IMR-90 (cell line): ENCODE results near the gene CLK2. TPM values are rescaled to one million over a fixed set of nuclear protein-coding genes. Genes with fewer than 3 reads are reported as not detected.

ENCODE experiments used
- ATAC-seq: fragments of 200-7000 bp; cut with Tn5 transposase; 2 replicates; pipeline ENCODE4 v1.9.1; 2020; ENCODE audit warnings: low read depth, mild to moderate bottlenecking, moderate library complexity
- BruUV-seq: library from RNA; stranded (reverse); fragments of 400-500 nt; replicated peaks from 2 replicates; lab custom pipeline; 2021; lab: Mats Ljungman, UMichigan
- CTCF ChIA-PET: fragments of 300-600 bp; formaldehyde crosslinking; extraction: SDS; loops from one replicate; lab custom pipeline; 2021; ENCODE audit warnings: antibody characterized with exemption; lab: Yijun Ruan, JAX
- POLR2A ChIA-PET: fragments of 300-600 bp; sonication (Branson Sonifier 250); formaldehyde crosslinking; loops from one replicate; lab custom pipeline; 2022; ENCODE audit warnings: antibody characterized with exemption; ENCODE audit not compliant: unreplicated experiment; lab: Charles Lee
- DNase-seq: peaks from one replicate; pipeline ENCODE4 v3.0.0; 2013
- H2AFZ ChIP-seq: replicated peaks from 2 replicates; pipeline ENCODE3; 2013; ENCODE audit warnings: low read length, mild to moderate bottlenecking; ENCODE audit not compliant: poor library complexity
- H2AK5ac ChIP-seq: 2 replicates; pipeline ENCODE4 v1.6.1; 2013; ENCODE audit warnings: low read depth, low read length, inconsistent platforms
- H2AK9ac ChIP-seq: replicated peaks from 2 replicates; pipeline ENCODE3; 2013; ENCODE audit warnings: mild to moderate bottlenecking, low read depth, low read length, moderate library complexity; ENCODE audit not compliant: poor library complexity
- H2BK120ac ChIP-seq: 2 replicates; pipeline ENCODE4 v1.6.1; 2013; ENCODE audit warnings: low read depth, low read length, inconsistent platforms
- H2BK15ac ChIP-seq: 3 replicates; pipeline ENCODE4 v1.6.1; 2013; ENCODE audit warnings: low read depth, low read length, inconsistent platforms
- H2BK20ac ChIP-seq: 2 replicates; pipeline ENCODE4 v1.6.1; 2013; ENCODE audit warnings: low read depth, mild to moderate bottlenecking, inconsistent platforms, low read length, moderate library complexity
- H2BK5ac ChIP-seq: 2 replicates; pipeline ENCODE4 v1.6.1; 2013; ENCODE audit warnings: mild to moderate bottlenecking, low read depth, low read length, inconsistent platforms; ENCODE audit not compliant: poor library complexity, severe bottlenecking
- H3K14ac ChIP-seq: replicated peaks from 2 replicates; pipeline ENCODE4 v1.6.1; 2013; ENCODE audit warnings: low read depth, low read length, inconsistent platforms
- H3K18ac ChIP-seq: 2 replicates; pipeline ENCODE4 v1.6.1; 2013; ENCODE audit warnings: low read depth, low read length, control low read depth
- H3K23ac ChIP-seq: 2 replicates; pipeline ENCODE4 v1.6.1; 2013; ENCODE audit warnings: low read depth, low read length, inconsistent platforms
- H3K27ac ChIP-seq: 2 replicates; pipeline ENCODE4 v1.5.1; 2013; ENCODE audit warnings: mild to moderate bottlenecking, control low read depth, low read length; ENCODE audit not compliant: insufficient read depth
- H3K27me3 ChIP-seq: 2 replicates; pipeline ENCODE4 v1.6.1; 2013; ENCODE audit warnings: low read length; ENCODE audit not compliant: control insufficient read depth, insufficient read depth
- H3K36me3 ChIP-seq: 2 replicates; pipeline ENCODE4 v1.6.1; 2013; ENCODE audit warnings: low read length, mixed read lengths; ENCODE audit not compliant: control insufficient read depth, insufficient read depth
- H3K4ac ChIP-seq: 2 replicates; pipeline ENCODE4 v1.6.1; 2013; ENCODE audit warnings: low read depth, low read length, inconsistent platforms
- H3K4me1 ChIP-seq: 2 replicates; pipeline ENCODE4 v1.6.1; 2013; ENCODE audit warnings: low read length, mixed read lengths; ENCODE audit not compliant: control insufficient read depth, insufficient read depth
- H3K4me2 ChIP-seq: 2 replicates; pipeline ENCODE4 v1.6.1; 2013; ENCODE audit warnings: low read depth, mild to moderate bottlenecking, control low read depth, low read length, moderate library complexity
- H3K4me3 ChIP-seq: 2 replicates; pipeline ENCODE4 v1.5.1; 2013; ENCODE audit warnings: low read depth, mild to moderate bottlenecking, control low read depth, low read length, moderate library complexity; ENCODE audit not compliant: insufficient read depth
- H3K56ac ChIP-seq: 2 replicates; pipeline ENCODE4 v1.6.1; 2013; ENCODE audit warnings: low read length, inconsistent platforms; ENCODE audit not compliant: insufficient read depth; ENCODE audit errors: extremely low read depth
- H3K79me1 ChIP-seq, 2 experiments: 2 replicates each; pipeline ENCODE4 v1.6.1; 2013; ENCODE audit warnings: low read length in 2 of 2, inconsistent platforms in 1 of 2, low read depth in 1 of 2
- H3K9ac ChIP-seq: 2 replicates; pipeline ENCODE4 v1.6.1; 2013; ENCODE audit warnings: low read depth, low read length, control low read depth
- H3K9me1 ChIP-seq: 2 replicates; pipeline ENCODE4 v1.6.1; 2013; ENCODE audit warnings: low read length, inconsistent platforms; ENCODE audit not compliant: insufficient read depth
- H3K9me3 ChIP-seq: 2 replicates; pipeline ENCODE4 v1.6.1; 2013; ENCODE audit warnings: low read length; ENCODE audit not compliant: control insufficient read depth, insufficient read depth
- H4K20me1 ChIP-seq: 2 replicates; pipeline ENCODE4 v1.6.1; 2013; ENCODE audit warnings: low read length, inconsistent platforms; ENCODE audit not compliant: insufficient read depth
- H4K5ac ChIP-seq: 2 replicates; pipeline ENCODE4 v1.6.1; 2013; ENCODE audit warnings: mild to moderate bottlenecking, low read depth, low read length, control low read depth
- H4K8ac ChIP-seq, 2 experiments: 2 replicates each; pipeline ENCODE4 v1.6.1; 2013; ENCODE audit warnings: low read depth in 2 of 2, low read length in 2 of 2, control low read depth in 1 of 2, inconsistent platforms in 1 of 2
- H4K91ac ChIP-seq: 2 replicates; pipeline ENCODE4 v1.6.1; 2013; ENCODE audit warnings: low read depth, low read length, inconsistent platforms; ENCODE audit not compliant: insufficient read depth
- BHLHE40 ChIP-seq: fragments of 150-350 bp; IDR thresholded peaks from 2 replicates; pipeline ENCODE4 v1.6.1; 2016; ENCODE audit warnings: mild to moderate bottlenecking, low read depth, low read length
- CEBPB ChIP-seq: IDR thresholded peaks from 2 replicates; pipeline ENCODE4 v1.6.1; 2012; ENCODE audit warnings: low read depth, low read length, improper control_type of control experiment
- CHD1 ChIP-seq: IDR thresholded peaks from 2 replicates; pipeline ENCODE4 v1.6.1; 2012; ENCODE audit warnings: low read depth, low read length, improper control_type of control experiment
- FOS ChIP-seq: fragments of 150-350 bp; IDR thresholded peaks from 2 replicates; pipeline ENCODE4 v1.6.1; 2016; ENCODE audit warnings: low read depth, low read length
- MAFK ChIP-seq: IDR thresholded peaks from 2 replicates; pipeline ENCODE4 v1.6.1; 2012; ENCODE audit warnings: low read depth, low read length, improper control_type of control experiment
- MXI1 ChIP-seq: IDR thresholded peaks from 2 replicates; pipeline ENCODE4 v1.6.1; 2012; ENCODE audit warnings: low read depth, mild to moderate bottlenecking, low read length, moderate library complexity, borderline replicate concordance
- RAD21 ChIP-seq: IDR thresholded peaks from 2 replicates; pipeline ENCODE4 v1.6.1; 2012; ENCODE audit warnings: low read length, improper control_type of control experiment
- RCOR1 ChIP-seq: IDR thresholded peaks from 2 replicates; pipeline ENCODE4 v1.6.1; 2012; ENCODE audit warnings: mild to moderate bottlenecking, low read length, improper control_type of control experiment; ENCODE audit not compliant: insufficient replicate concordance
- SMC3 ChIP-seq: fragments of 150-350 bp; IDR thresholded peaks from 2 replicates; pipeline ENCODE4 v1.6.1; 2016; ENCODE audit warnings: low read depth, mild to moderate bottlenecking, antibody characterized with exemption, low read length, moderate library complexity
- WGBS, 2 experiments: methylation state at CpG; one replicate each; pipeline versions ENCODE4 v1.1.5 to v1.1.7; 2013; ENCODE audit warnings: missing lambda C conversion rate in 2 of 2; ENCODE audit not compliant: insufficient read length in 1 of 2; ENCODE audit errors: extremely low coverage in 2 of 2; 5-methylcytosine and 5-hydroxymethylcytosine counted together
- dilution Hi-C: fragments of 300-500 bp; cut with HindIII; formaldehyde crosslinking; loops from one replicate; pipeline ENCODE4 v1.14.3; 2018; ENCODE audit warnings: low sequenced_read_pairs; ENCODE audit not compliant: unreplicated experiment
- in situ Hi-C: fragments of 300-500 bp; cut with MboI; formaldehyde crosslinking; loops from 3 replicates; pipeline ENCODE4 v1.14.3; 2019; ENCODE audit warnings: low sequenced_read_pairs, inconsistent platforms, mixed read lengths
- intact Hi-C: fragments of 100-400 bp; cut with micrococcal nuclease; formaldehyde crosslinking; loops from 2 replicates; pipeline ENCODE4 v1.10.0; 2022
- polyA plus RNA-seq, 3 experiments: library from polyadenylated mRNA; depleted of rRNA; stranded (reverse); fragments of >200 nt; gene quantifications; 2 replicates each; pipeline ENCODE4 v1.2.3, GENCODE V29; 2012; ENCODE audit warnings: low replicate concordance in 1 of 3
- total RNA-seq: library from RNA; depleted of rRNA; stranded (reverse); fragments of >200 nt; gene quantifications from 2 replicates; pipeline ENCODE4 v1.2.3, GENCODE V29; 2012
- TF ChIP-seq, protein P1 (sequence below): conservative IDR thresholded peaks from 2 replicates; pipeline ENCODE4 v1.5.1; 2012; ENCODE audit warnings: mild to moderate bottlenecking, low read depth, low read length, improper control_type of control experiment
- TF ChIP-seq, protein P2 (sequence below): fragments of 150-350 bp; IDR thresholded peaks from 2 replicates; pipeline ENCODE4 v1.6.1; 2017; ENCODE audit warnings: mild to moderate bottlenecking, antibody characterized with exemption, low read length, low read depth

The CLK2 gene
- total and polyA plus RNA-seq, 2 of the 4 experiments (the other 2 are of a cell fraction): 19.7 to 61.2 TPM

DNA sequence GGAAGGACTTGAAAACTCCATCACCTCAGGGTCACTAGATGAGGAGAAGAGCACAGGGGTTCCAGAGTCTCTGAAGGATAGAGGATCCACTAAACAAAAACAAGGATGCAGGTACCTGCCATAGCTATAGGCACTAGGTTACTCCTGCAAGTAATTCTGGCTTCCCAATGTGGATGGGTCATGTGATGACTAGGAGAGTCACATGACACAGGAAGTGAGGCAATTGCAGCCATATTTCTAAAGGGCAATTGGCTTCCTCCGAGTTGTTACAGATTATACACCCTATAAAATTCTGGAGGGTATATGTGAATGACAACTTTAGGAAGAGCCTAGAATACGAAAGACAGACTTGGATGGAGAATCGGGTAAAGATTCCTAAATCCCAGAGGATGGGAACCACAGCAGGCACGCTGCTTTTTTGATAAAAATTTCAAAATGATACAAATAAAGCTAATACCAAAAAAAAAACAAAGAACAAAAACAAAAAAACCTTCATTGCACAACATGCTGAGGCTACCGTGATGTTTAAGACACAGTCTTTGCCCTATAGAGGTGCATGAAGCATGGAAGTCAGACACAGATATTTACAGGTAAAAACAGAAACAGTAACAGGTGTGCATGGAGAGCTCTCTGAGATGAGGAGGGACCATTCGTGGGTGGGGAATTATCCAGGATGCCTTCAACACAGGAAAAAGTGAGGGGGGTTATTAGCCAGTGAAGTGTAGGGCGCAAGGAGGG is 54.3 kb downstream of the CLK2 start:
- Histone ChIP-seq H2BK20ac (peak overlapping the region; percentile 43; the same call in 1 of the 2 replicates), H4K20me1 (no peaks in the 10 kb centered on the region), H3K79me1 (peaks cover 6 to 23% of the 10 kb centered on the region in 2 experiments), H2BK120ac (0 out of 2 replicates have a peak overlapping the region, but pooled peaks have one; percentile 7), H3K9me1 (peaks cover 6% of the 10 kb centered on the region), H4K5ac (peak overlapping the region; percentile 99), H3K56ac (no peak overlapping the region), H3K27me3 (no peaks in the 10 kb centered on the region), H3K4ac (peak overlapping the region; percentile 29), H2AK5ac (peak overlapping the region; percentile 62; the same call in 1 of the 2 replicates), H2AFZ (peak overlapping the region; percentile 87), H3K4me3 (no peak overlapping the region), H3K36me3 (peaks cover 7% of the 10 kb centered on the region), H2AK9ac (peak overlapping the region; percentile 20), H2BK5ac (peak overlapping the region; percentile 28), H3K9ac (no peak overlapping the region), H2BK15ac (peak overlapping the region; percentile 21; the same call in 1 of the 3 replicates), H3K23ac (no peak overlapping the region), H4K91ac (no peak overlapping the region), H3K27ac (peak overlapping the region; percentile 48), H4K8ac (peak overlapping the region; percentile 61 to 95), H3K18ac (no peak overlapping the region), H3K14ac (peak overlapping the region; percentile 29; the same call in 1 of the 2 replicates), H3K4me1 (peaks cover 7% of the 10 kb centered on the region), H3K4me2 (peak overlapping the region; percentile 60; the same call in 1 of the 2 replicates), H3K9me3 (no peaks in the 10 kb centered on the region)
- intact Hi-C loops: no loop called here
- ChIA-PET POLR2A (no interaction called here), CTCF (interaction anchor here (0.6 kb wide), 1 partner anchor 1023 kb away, joined by 3 read pairs; no protein-coding TSS in a partner anchor)
- WGBS, 2 experiments: 20% methylated on average over 1 of the region's 7 CpGs; no CpG with 5 or more reads in 1 of the 2 experiments
- TF ChIP-seq, protein P1, sequence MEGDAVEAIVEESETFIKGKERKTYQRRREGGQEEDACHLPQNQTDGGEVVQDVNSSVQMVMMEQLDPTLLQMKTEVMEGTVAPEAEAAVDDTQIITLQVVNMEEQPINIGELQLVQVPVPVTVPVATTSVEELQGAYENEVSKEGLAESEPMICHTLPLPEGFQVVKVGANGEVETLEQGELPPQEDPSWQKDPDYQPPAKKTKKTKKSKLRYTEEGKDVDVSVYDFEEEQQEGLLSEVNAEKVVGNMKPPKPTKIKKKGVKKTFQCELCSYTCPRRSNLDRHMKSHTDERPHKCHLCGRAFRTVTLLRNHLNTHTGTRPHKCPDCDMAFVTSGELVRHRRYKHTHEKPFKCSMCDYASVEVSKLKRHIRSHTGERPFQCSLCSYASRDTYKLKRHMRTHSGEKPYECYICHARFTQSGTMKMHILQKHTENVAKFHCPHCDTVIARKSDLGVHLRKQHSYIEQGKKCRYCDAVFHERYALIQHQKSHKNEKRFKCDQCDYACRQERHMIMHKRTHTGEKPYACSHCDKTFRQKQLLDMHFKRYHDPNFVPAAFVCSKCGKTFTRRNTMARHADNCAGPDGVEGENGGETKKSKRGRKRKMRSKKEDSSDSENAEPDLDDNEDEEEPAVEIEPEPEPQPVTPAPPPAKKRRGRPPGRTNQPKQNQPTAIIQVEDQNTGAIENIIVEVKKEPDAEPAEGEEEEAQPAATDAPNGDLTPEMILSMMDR: no peak
- TF ChIP-seq SMC3 (no peak), FOS (peak; percentile 83), RCOR1 (no peak), MXI1 (no peak), CEBPB (no peak), BHLHE40 (no peak), CHD1 (no peak), RAD21 (no peak), MAFK (no peak)
- TF ChIP-seq, protein P2, sequence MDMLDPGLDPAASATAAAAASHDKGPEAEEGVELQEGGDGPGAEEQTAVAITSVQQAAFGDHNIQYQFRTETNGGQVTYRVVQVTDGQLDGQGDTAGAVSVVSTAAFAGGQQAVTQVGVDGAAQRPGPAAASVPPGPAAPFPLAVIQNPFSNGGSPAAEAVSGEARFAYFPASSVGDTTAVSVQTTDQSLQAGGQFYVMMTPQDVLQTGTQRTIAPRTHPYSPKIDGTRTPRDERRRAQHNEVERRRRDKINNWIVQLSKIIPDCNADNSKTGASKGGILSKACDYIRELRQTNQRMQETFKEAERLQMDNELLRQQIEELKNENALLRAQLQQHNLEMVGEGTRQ: peak; percentile 99
- in situ Hi-C loops: no loop called here
- ATAC-seq: peak; percentile 55
- peak; percentile 69 for DNase-seq
- BruUV-seq: no TSS peak
- dilution Hi-C loops: no loop called here
